Lung (tissue), 16 donors: ENCODE results near the gene DGKD. TPM values are rescaled to one million over a fixed set of nuclear protein-coding genes. Genes with fewer than 3 reads are reported as not detected.

Experiments used
- ATAC-seq: fragments of 200-7000 bp; cut with Tn5 transposase; one replicate; pipeline ENCODE4 v1.9.1; 2020; ENCODE audit warnings: moderate number of reproducible peaks; ENCODE audit not compliant: insufficient read depth, low FRiP score
- DNase-seq, 3 donors: peaks; one replicate each; pipeline ENCODE4 v3.0.0-alpha.2; 2013 to 2017
- H3K27ac ChIP-seq, 2 donors: one replicate each; pipeline ENCODE4 v1.5.1; 2013; ENCODE audit warnings: mild to moderate bottlenecking in 2 of 2, moderate library complexity in 2 of 2, control low read depth in 1 of 2, inconsistent platforms in 1 of 2, low read depth in 1 of 2, low read length in 1 of 2
- H3K27me3 ChIP-seq, 3 donors: one replicate each; pipeline ENCODE4 v1.5.1; 2013; ENCODE audit warnings: low read length in 2 of 3; ENCODE audit not compliant: control insufficient read depth in 3 of 3, insufficient read depth in 3 of 3
- H3K36me3 ChIP-seq, 4 donors: one replicate each; pipeline ENCODE4 v1.5.1; 2013; ENCODE audit warnings: low read length in 4 of 4, mild to moderate bottlenecking in 1 of 4, moderate library complexity in 1 of 4; ENCODE audit not compliant: control insufficient read depth in 4 of 4, insufficient read depth in 4 of 4
- H3K4me1 ChIP-seq, 5 donors: one replicate each; pipeline ENCODE4 v1.5.1; 2013; ENCODE audit warnings: low read length in 5 of 5, mild to moderate bottlenecking in 2 of 5, moderate library complexity in 1 of 5; ENCODE audit not compliant: control insufficient read depth in 5 of 5, insufficient read depth in 5 of 5
- H3K4me3 ChIP-seq: one replicate; pipeline ENCODE4 v1.5.1; 2013; ENCODE audit warnings: mild to moderate bottlenecking, control low read depth, moderate library complexity
- H3K9ac ChIP-seq, 2 donors: one replicate each; pipeline ENCODE4 v1.5.1; 2013; ENCODE audit warnings: low read length in 2 of 2, control low read depth in 1 of 2; ENCODE audit not compliant: insufficient read depth in 1 of 2
- H3K9me3 ChIP-seq, 4 donors: one replicate each; pipeline ENCODE4 v1.5.1; 2013; ENCODE audit warnings: low read length in 3 of 4, mild to moderate bottlenecking in 1 of 4, moderate library complexity in 1 of 4; ENCODE audit not compliant: control insufficient read depth in 4 of 4, insufficient read depth in 3 of 4
- CTCF ChIP-seq: IDR thresholded peaks from 2 replicates; pipeline ENCODE4 v1.5.1; 2012; ENCODE audit warnings: mild to moderate bottlenecking; ENCODE audit errors: control extremely low read depth, extremely low read depth
- WGBS, 2 donors: extraction: QIAGEN DNeasy Blood & Tissue Kit; methylation state at CpG; one replicate each; pipeline ENCODE4 v1.1.7; 2013; 5-methylcytosine and 5-hydroxymethylcytosine counted together
- long read RNA-seq, 5 donors: transcript quantifications; one replicate each; lab custom pipeline, GENCODE V29; 2026
- polyA plus RNA-seq, 2 donors: library from polyadenylated mRNA; stranded (reverse); fragments of 200-250 nt; gene quantifications; one replicate each; pipeline ENCODE4 v1.2.1, GENCODE V29; 2013
- total RNA-seq, 2 donors: library from RNA; depleted of rRNA in 1 of 2; stranded (reverse); fragments of >200 nt in 1 of 2; gene quantifications; one replicate each; pipeline ENCODE4 v1.2.1, GENCODE V29; 2014 to 2021
- donor health status: control.
- donor health status: control.
- donor health status: Bipolar disorder and iron deficiency.
- donor health status: healthy.
- donor health status: DM: yes; HTN: yes; CAD: no.

The DGKD gene
- total RNA-seq (10 to 100 TPM; 30.3 to 77.4 TPM), polyA plus RNA-seq (10 to 100 TPM; 34.6 to 53.5 TPM)
- long read RNA-seq, donor 1, full-length matches to known transcripts = 1 of 11 reads
- long read RNA-seq, donor 1, partial matches to known transcripts = 10 of 11 reads
- long read RNA-seq, donor 1, other reads (novel, unspliced or antisense) = 0 of 11 reads
- long read RNA-seq, donor 2, partial matches to known transcripts = 0 of 1 reads
- long read RNA-seq, donor 2, other reads (novel, unspliced or antisense) = 0 of 1 reads
- long read RNA-seq, donor 3, partial matches to known transcripts = 0 of 1 reads
- long read RNA-seq, donor 3, other reads (novel, unspliced or antisense) = 0 of 1 reads
- long read RNA-seq, donor 4 = 0 reads
- long read RNA-seq, donor 5, partial matches to known transcripts = 0 of 1 reads
- long read RNA-seq, donor 5, other reads (novel, unspliced or antisense) = 0 of 1 reads

GRCh38 chr2:233353769-233354499 lies at the start of gene DGKD:
Gene DGKD, plus strand, starts transcription at chr2:233354494. Its CDS starts 25 bp downstream, at chr2:233354519.
- ATAC-seq (peak; percentile 88), DNase-seq (peak; percentile 71 to 77 (median 75))
- TF ChIP-seq CTCF = no peak
- Histone ChIP-seq H3K9me3 (no peaks in the 10 kb centered on the region), H3K4me1 (peaks cover 0 to 21% (median 6%) of the 10 kb centered on the region in 5 donors), H3K27ac (peak within 1 kb of the TSS; percentile 61 to 66), H3K4me3 (peak within 1 kb of the TSS; percentile 82), H3K27me3 (no peaks in the 10 kb centered on the region), H3K36me3 (no peaks in the 10 kb centered on the region), H3K9ac (peak within 1 kb of the TSS; percentile 31 to 77)
- 3 to 5% methylated on average over 28 to 56 of the region's 56 CpGs for WGBS, 2 donors

GRCh38 chr2:233307565-233307964 lies 46.7 kb upstream of the DGKD start, which contains the start of gene SAG:
Gene SAG, plus strand, starts transcription at chr2:233307816. Its CDS starts 1,374 bp downstream, at chr2:233309190.
- H3K9ac ChIP-seq = no peak within 1 kb of the TSS
- ATAC-seq = no peak
- no peak within 1 kb of the TSS for H3K27ac ChIP-seq
- no peaks in the 10 kb centered on the region for H3K9me3 ChIP-seq
- TF ChIP-seq CTCF = no peak
- no peak for DNase-seq
- no peak within 1 kb of the TSS for H3K4me3 ChIP-seq
- H3K27me3 ChIP-seq = no peaks in the 10 kb centered on the region
- 82 to 86% methylated on average over 7 of the region's 7 CpGs for WGBS, 2 donors
- H3K36me3 ChIP-seq = no peaks in the 10 kb centered on the region
- no peaks in the 10 kb centered on the region for H3K4me1 ChIP-seq

- WGBS, 2 donors = 87% methylated on average over 11 of the region's 11 CpGs
- Histone ChIP-seq H3K27me3 (no peaks in the 10 kb centered on the region), H3K4me3 (no peak overlapping the region), H3K9ac (no peak overlapping the region), H3K27ac (no peak overlapping the region), H3K9me3 (no peaks in the 10 kb centered on the region), H3K36me3 (no peaks in the 10 kb centered on the region), H3K4me1 (no peaks in the 10 kb centered on the region)
- DNase-seq (no peak), ATAC-seq (no peak)
- no peak for TF ChIP-seq CTCF
Measured at GRCh38 chr2:233311241-233311926, 42.9 kb upstream of the DGKD start.
